ENCODE results near the gene CLEC2B. TPM values are rescaled to one million over a fixed set of nuclear protein-coding genes. Genes with fewer than 3 reads are reported as not detected.
A peak's percentile ranks its signal among the peaks of the same experiment; 100 is the strongest.
"Not testable (repeated sequence)": the region's sequence is repeated elsewhere in the genome, so short reads cannot be mapped to it uniquely, and the experiment has no call there.

The CLEC2B gene
- total RNA-seq, result 8.9 and 15.2 TPM in 2 replicates
- 5.1 TPM for polyA plus RNA-seq (2012)

GRCh38 chr12:9869307-9870161 lies at the start of gene CLEC2B:
TSS of gene CLEC2B (minus strand) at chr12:9869354.
- peak; percentile 73 for DNase-seq (ENCODE audit: low read depth)

GRCh38 chr12:9911708-9912107 lies 42.6 kb upstream of the CLEC2B start:
- DNase-seq (ENCODE audit: low read depth), result no peak

- DNase-seq (ENCODE audit: low read depth), result no peak
Observed at GRCh38 chr12:9910716-9911421, 41.7 kb upstream of the CLEC2B start.

- no peak for DNase-seq (ENCODE audit: low read depth)
Observed at GRCh38 chr12:9909724-9910123, 40.6 kb upstream of the CLEC2B start.

- DNase-seq (ENCODE audit: low read depth), result no peak
Observed at GRCh38 chr12:9908350-9908749, 39.2 kb upstream of the CLEC2B start.

- no peak for DNase-seq (ENCODE audit: low read depth)
Observed at GRCh38 chr12:9907769-9908168, 38.6 kb upstream of the CLEC2B start.

- DNase-seq (ENCODE audit: low read depth), result no peak
Observed at GRCh38 chr12:9906873-9907272, 37.7 kb upstream of the CLEC2B start.

- DNase-seq (ENCODE audit: low read depth), result no peak
Observed at GRCh38 chr12:9902539-9903228, 33.5 kb upstream of the CLEC2B start.

GRCh38 chr12:9900930-9901329 lies 31.8 kb upstream of the CLEC2B start:
- DNase-seq (ENCODE audit: low read depth), result no peak

GRCh38 chr12:9899209-9899608 lies 30.1 kb upstream of the CLEC2B start:
- no peak for DNase-seq (ENCODE audit: low read depth)

GRCh38 chr12:9897535-9897934 lies 28.4 kb upstream of the CLEC2B start:
- DNase-seq (ENCODE audit: low read depth), result no peak

- DNase-seq (ENCODE audit: low read depth), result no peak
Observed at GRCh38 chr12:9895215-9895971, 26.2 kb upstream of the CLEC2B start.

- DNase-seq (ENCODE audit: low read depth), result no peak
Observed at GRCh38 chr12:9888665-9889273, 19.6 kb upstream of the CLEC2B start.

GRCh38 chr12:9883175-9883574 lies 14.0 kb upstream of the CLEC2B start:
- DNase-seq (ENCODE audit: low read depth), result no peak

GRCh38 chr12:9881988-9882387 lies 12.8 kb upstream of the CLEC2B start:
- no peak for DNase-seq (ENCODE audit: low read depth)

- no peak for DNase-seq (ENCODE audit: low read depth)
Observed at GRCh38 chr12:9881246-9881645, 12.1 kb upstream of the CLEC2B start, which contains the start of gene KLRF2. TSS of gene KLRF2 (plus strand) at chr12:9881489. CDS start at chr12:9881596, 107 bp downstream.

GRCh38 chr12:9880532-9881078 lies 11.5 kb upstream of the CLEC2B start:
- DNase-seq (ENCODE audit: low read depth), result no peak

GRCh38 chr12:9876120-9876519 lies 7.0 kb upstream of the CLEC2B start:
- not testable (repeated sequence) for DNase-seq (ENCODE audit: low read depth)

- no peak for DNase-seq (ENCODE audit: low read depth)
Observed at GRCh38 chr12:9872742-9873141, 3.6 kb upstream of the CLEC2B start.

- no peak for DNase-seq (ENCODE audit: low read depth)
Observed at GRCh38 chr12:9872162-9872561, 3.0 kb upstream of the CLEC2B start.
